Esophagus squamous epithelium (tissue), 4 donors: Measurements from ENCODE around the gene HIRA.

ENCODE experiments used
- POLR2A ChIP-seq, 4 donors: fragments of 450-650 bp; IDR thresholded peaks; one replicate each; pipeline ENCODE4 v1.6.1; 2017; ENCODE audit warnings: antibody characterized with exemption in 4 of 4, mild to moderate bottlenecking in 4 of 4, moderate library complexity in 3 of 4
- TF ChIP-seq, protein P1 (sequence below), 6 experiments: fragments of 450-650 bp in 4 of 6; fragments of 200-600 bp in 2 of 6; sonication (generic) in 2 of 6; IDR thresholded peaks; one replicate each; pipeline ENCODE4 v1.5.1; 2016 to 2019; ENCODE audit warnings: antibody characterized with exemption in 6 of 6, mild to moderate bottlenecking in 4 of 6, moderate library complexity in 4 of 6

GRCh38 chr22:19401483-19401882 is 30.1 kb downstream of the HIRA start:
- TF ChIP-seq, protein P1, sequence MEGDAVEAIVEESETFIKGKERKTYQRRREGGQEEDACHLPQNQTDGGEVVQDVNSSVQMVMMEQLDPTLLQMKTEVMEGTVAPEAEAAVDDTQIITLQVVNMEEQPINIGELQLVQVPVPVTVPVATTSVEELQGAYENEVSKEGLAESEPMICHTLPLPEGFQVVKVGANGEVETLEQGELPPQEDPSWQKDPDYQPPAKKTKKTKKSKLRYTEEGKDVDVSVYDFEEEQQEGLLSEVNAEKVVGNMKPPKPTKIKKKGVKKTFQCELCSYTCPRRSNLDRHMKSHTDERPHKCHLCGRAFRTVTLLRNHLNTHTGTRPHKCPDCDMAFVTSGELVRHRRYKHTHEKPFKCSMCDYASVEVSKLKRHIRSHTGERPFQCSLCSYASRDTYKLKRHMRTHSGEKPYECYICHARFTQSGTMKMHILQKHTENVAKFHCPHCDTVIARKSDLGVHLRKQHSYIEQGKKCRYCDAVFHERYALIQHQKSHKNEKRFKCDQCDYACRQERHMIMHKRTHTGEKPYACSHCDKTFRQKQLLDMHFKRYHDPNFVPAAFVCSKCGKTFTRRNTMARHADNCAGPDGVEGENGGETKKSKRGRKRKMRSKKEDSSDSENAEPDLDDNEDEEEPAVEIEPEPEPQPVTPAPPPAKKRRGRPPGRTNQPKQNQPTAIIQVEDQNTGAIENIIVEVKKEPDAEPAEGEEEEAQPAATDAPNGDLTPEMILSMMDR (IDR thresholded peaks at IDR 0.05), result no peak
- TF ChIP-seq POLR2A (IDR thresholded peaks at IDR 0.05), result no peak
